Glomerular endothelial cell (primary cell): ENCODE measurements around the gene TPCN2. TPM values are rescaled to one million over a fixed set of nuclear protein-coding genes. Genes with fewer than 3 reads are reported as not detected.

Experiments used
- DNase-seq: peaks from one replicate; pipeline ENCODE4 v3.0.0-alpha.2; 2011; ENCODE audit warnings: low read depth, low spot score; ENCODE audit errors: extremely low read depth
- total RNA-seq: library from RNA; depleted of rRNA; stranded (reverse); fragments of >200 nt; gene quantifications from 2 replicates; pipeline ENCODE4 v1.2.3, GENCODE V29; 2015

The TPCN2 gene
- total RNA-seq, 1 donor from 2014 or later = 19.7 TPM

GRCh38 chr11:69010361-69010891 is 38.3 kb upstream of the TPCN2 start:
- no peak for DNase-seq

- no peak for DNase-seq
Measured at GRCh38 chr11:69010964-69011623, 37.6 kb upstream of the TPCN2 start.

- no peak for DNase-seq
Measured at GRCh38 chr11:69011624-69012091, 37.1 kb upstream of the TPCN2 start.

GRCh38 chr11:69012092-69013008 is 36.4 kb upstream of the TPCN2 start:
- no peak for DNase-seq

- no peak for DNase-seq
Measured at GRCh38 chr11:69013009-69013951, 35.5 kb upstream of the TPCN2 start, which contains the start of gene MRGPRF. TSS of gene MRGPRF (minus strand) at chr11:69013246. CDS start at chr11:69009901, 3,345 bp downstream.

- DNase-seq = no peak
Measured at GRCh38 chr11:69014084-69014851, 34.5 kb upstream of the TPCN2 start.

GRCh38 chr11:69014898-69015549 is 33.7 kb upstream of the TPCN2 start:
- no peak for DNase-seq

GRCh38 chr11:69017951-69018350 is 30.8 kb upstream of the TPCN2 start:
- DNase-seq = no peak

GRCh38 chr11:69018924-69019323 is 29.8 kb upstream of the TPCN2 start:
- no peak for DNase-seq

- no peak for DNase-seq
Measured at GRCh38 chr11:69022260-69022659, 26.5 kb upstream of the TPCN2 start.

- no peak for DNase-seq
Measured at GRCh38 chr11:69024509-69024908, 24.2 kb upstream of the TPCN2 start.

GRCh38 chr11:69027704-69028372 is 20.9 kb upstream of the TPCN2 start:
- no peak for DNase-seq

GRCh38 chr11:69030301-69030700 is 18.4 kb upstream of the TPCN2 start:
- no peak for DNase-seq

GRCh38 chr11:69032833-69033232 is 15.9 kb upstream of the TPCN2 start:
- DNase-seq = no peak

- no peak for DNase-seq
Measured at GRCh38 chr11:69033431-69033830, 15.3 kb upstream of the TPCN2 start.

GRCh38 chr11:69034123-69034867 is 14.4 kb upstream of the TPCN2 start:
- DNase-seq = no peak

GRCh38 chr11:69035150-69035945 is 13.4 kb upstream of the TPCN2 start:
- no peak for DNase-seq
